Colonic mucosa (tissue), 4 donors: ENCODE data around the gene PLCL1. TPM values are rescaled to one million over a fixed set of nuclear protein-coding genes. Genes with fewer than 3 reads are reported as not detected.

Experiments used
- DNase-seq: peaks from one replicate; pipeline ENCODE4 v3.0.0-alpha.2; 2020
- H3K27ac ChIP-seq: fragments of 200-600 bp; one replicate; pipeline ENCODE4 v1.8.0; 2021
- H3K27me3 ChIP-seq: fragments of 200-600 bp; one replicate; pipeline ENCODE4 v1.8.0; 2021
- H3K36me3 ChIP-seq: fragments of 200-600 bp; one replicate; pipeline ENCODE4 v1.8.0; 2021
- H3K4me1 ChIP-seq: fragments of 200-600 bp; one replicate; pipeline ENCODE4 v1.8.0; 2021; ENCODE audit warnings: mild to moderate bottlenecking
- H3K4me3 ChIP-seq: fragments of 200-600 bp; one replicate; pipeline ENCODE4 v1.8.0; 2021
- H3K9ac ChIP-seq, 2 donors: one replicate each; pipeline ENCODE4 v1.7.0; 2013; ENCODE audit warnings: control low read depth in 2 of 2, low read depth in 2 of 2, low read length in 2 of 2
- H3K9me3 ChIP-seq: fragments of 200-600 bp; one replicate; pipeline ENCODE4 v1.8.0; 2021
- intact Hi-C: fragments of 100-400 bp; cut with DNase I; formaldehyde crosslinking; loops from one replicate; pipeline ENCODE4 v1.14.1; 2022
- total RNA-seq, 2 donors: library from RNA; stranded (reverse); fragmentation: NEBNext Ultra II Directional in 1 of 2; extraction: Animal tissue kit (Norgen Biotek cat#: 25700) in 1 of 2; gene quantifications; one replicate each; pipeline ENCODE4 v1.2.1, GENCODE V29; 2021
- TF ChIP-seq, protein P1 (sequence below): fragments of 200-600 bp; IDR thresholded peaks from one replicate; pipeline ENCODE4 v1.8.0; 2022; ENCODE audit warnings: antibody characterized with exemption, mild to moderate bottlenecking
- donor health status: healthy.
- donor health status: DM: no; HTN: no; CAD: no.
- donor health status: DM: no; HTN: no; CAD: no.

The PLCL1 gene
- total RNA-seq, 2 donors from 2014 or later: 0.30 to 1.3 TPM

DNA sequence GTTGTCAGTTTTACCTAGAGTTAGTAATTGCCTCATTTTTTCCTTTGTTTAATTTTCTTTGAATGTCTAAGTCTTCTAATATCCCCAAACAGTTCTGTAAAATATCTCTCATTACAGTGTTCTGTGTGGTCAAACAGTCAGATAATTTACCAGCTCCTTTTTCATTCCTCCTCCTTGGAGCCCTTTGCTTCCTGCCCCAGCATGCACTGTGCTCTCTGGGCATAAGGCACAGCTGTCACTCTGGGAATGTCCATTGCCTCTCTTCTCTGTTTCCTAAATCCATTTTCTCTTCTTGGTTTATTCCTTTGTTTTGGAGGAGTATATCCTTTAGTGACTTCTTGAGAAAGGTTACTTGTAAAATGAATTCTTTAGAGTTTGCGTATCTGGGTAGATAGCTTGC lies 139.3 kb downstream of the PLCL1 start:
- H3K27ac ChIP-seq: no peak overlapping the region
- no peaks in the 10 kb centered on the region for H3K36me3 ChIP-seq
- no peaks in the 10 kb centered on the region for H3K9me3 ChIP-seq
- H3K27me3 ChIP-seq: no peaks in the 10 kb centered on the region
- H3K4me1 ChIP-seq: no peaks in the 10 kb centered on the region
- DNase-seq: no peak
- no peak overlapping the region for H3K9ac ChIP-seq
- intact Hi-C loops: no loop called here
- TF ChIP-seq, protein P1, sequence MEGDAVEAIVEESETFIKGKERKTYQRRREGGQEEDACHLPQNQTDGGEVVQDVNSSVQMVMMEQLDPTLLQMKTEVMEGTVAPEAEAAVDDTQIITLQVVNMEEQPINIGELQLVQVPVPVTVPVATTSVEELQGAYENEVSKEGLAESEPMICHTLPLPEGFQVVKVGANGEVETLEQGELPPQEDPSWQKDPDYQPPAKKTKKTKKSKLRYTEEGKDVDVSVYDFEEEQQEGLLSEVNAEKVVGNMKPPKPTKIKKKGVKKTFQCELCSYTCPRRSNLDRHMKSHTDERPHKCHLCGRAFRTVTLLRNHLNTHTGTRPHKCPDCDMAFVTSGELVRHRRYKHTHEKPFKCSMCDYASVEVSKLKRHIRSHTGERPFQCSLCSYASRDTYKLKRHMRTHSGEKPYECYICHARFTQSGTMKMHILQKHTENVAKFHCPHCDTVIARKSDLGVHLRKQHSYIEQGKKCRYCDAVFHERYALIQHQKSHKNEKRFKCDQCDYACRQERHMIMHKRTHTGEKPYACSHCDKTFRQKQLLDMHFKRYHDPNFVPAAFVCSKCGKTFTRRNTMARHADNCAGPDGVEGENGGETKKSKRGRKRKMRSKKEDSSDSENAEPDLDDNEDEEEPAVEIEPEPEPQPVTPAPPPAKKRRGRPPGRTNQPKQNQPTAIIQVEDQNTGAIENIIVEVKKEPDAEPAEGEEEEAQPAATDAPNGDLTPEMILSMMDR: no peak
- H3K4me3 ChIP-seq: no peak overlapping the region

DNA sequence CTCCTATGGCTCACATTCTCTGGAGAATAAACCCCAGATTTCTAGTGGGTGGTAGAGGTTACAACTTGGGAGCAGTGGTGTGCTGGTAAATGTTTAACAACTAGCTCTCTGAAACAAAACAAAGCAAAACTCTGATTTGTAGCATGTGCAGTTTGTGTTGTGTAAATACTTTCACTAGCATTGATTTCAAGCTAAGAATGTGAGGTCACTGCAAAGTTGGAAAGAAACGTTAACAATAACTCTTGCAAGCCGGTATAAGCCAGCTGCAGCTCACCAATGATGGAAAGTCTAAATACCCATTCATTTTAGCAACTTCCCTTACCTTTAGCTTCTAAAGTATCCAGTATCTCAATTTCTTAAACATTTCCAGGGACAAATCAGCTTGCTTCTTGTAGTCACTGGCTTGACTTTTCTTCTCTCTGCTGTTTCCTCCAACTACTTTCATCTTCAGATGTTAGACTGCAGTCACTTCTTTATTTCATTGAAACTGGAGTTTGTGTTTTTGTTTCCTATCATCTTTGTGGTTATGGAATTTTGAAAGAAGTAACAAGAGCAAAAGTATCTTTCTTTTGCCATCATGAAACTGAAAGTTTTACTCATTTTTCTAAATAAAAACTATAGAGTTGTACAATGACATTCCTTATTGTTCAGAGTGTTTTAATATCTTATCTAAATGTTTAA lies 140.2 kb downstream of the PLCL1 start:
- H3K9ac ChIP-seq: no peak overlapping the region
- TF ChIP-seq, protein P1: no peak
- H3K27ac ChIP-seq: no peak overlapping the region
- no peaks in the 10 kb centered on the region for H3K36me3 ChIP-seq
- intact Hi-C loops: no loop called here
- H3K9me3 ChIP-seq: no peaks in the 10 kb centered on the region
- DNase-seq: no peak
- no peaks in the 10 kb centered on the region for H3K27me3 ChIP-seq
- no peaks in the 10 kb centered on the region for H3K4me1 ChIP-seq
- no peak overlapping the region for H3K4me3 ChIP-seq

DNA sequence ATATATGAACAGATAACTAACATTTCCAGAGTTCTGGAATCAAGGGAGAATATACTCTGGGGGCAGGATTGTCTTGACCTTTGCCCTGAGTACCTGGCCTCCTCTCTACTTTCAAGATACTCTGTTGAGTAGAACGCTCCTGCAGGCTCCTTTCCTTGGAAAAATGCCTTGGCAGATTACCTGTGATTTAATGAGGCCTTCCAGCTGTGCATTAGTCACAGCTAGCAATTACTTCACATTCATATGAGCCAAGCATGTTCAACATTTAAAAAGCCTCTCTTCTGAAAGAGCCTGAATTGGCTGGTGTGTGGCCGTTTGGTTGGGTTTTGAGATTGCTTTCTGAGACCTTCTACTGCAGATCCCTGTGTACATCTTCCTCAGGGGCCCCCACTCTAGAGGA lies 142.2 kb downstream of the PLCL1 start:
- no peaks in the 10 kb centered on the region for H3K9me3 ChIP-seq
- H3K4me1 ChIP-seq: no peaks in the 10 kb centered on the region
- TF ChIP-seq, protein P1: no peak
- no peaks in the 10 kb centered on the region for H3K36me3 ChIP-seq
- H3K27me3 ChIP-seq: no peaks in the 10 kb centered on the region
- DNase-seq: no peak
- no peak overlapping the region for H3K9ac ChIP-seq
- H3K27ac ChIP-seq: no peak overlapping the region
- intact Hi-C loops: no loop called here
- H3K4me3 ChIP-seq: no peak overlapping the region

DNA sequence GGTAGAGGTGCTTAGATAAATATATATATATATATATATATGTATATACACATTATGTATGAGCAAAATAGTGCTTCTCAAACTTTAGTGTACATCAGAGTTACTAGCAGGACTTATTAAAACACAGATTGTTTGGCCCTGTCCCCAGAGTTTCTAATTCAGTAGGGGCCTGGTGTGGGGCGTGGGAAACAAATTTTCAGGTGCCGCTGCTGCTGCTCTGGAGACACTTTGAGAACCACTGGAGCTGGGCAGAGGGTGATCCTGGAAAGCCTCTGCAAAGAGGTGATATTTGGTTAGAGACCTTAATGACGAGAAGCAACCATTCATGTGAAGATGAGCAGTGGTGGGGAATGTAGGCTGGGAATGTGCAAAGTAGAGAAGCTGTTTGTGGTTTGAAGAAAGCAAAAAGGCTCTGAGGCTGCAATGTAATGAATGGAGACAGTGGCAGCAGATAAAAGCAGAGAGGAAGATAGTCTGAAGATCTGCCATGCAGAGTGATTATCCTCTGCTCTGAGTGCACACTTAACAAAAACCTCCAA lies 142.9 kb downstream of the PLCL1 start:
- Histone ChIP-seq H3K27me3 (no peaks in the 10 kb centered on the region), H3K9ac (no peak overlapping the region), H3K9me3 (no peaks in the 10 kb centered on the region), H3K4me1 (no peaks in the 10 kb centered on the region), H3K36me3 (no peaks in the 10 kb centered on the region), H3K4me3 (no peak overlapping the region), H3K27ac (no peak overlapping the region)
- DNase-seq: no peak
- intact Hi-C loops: no loop called here
- TF ChIP-seq, protein P1: no peak

DNA sequence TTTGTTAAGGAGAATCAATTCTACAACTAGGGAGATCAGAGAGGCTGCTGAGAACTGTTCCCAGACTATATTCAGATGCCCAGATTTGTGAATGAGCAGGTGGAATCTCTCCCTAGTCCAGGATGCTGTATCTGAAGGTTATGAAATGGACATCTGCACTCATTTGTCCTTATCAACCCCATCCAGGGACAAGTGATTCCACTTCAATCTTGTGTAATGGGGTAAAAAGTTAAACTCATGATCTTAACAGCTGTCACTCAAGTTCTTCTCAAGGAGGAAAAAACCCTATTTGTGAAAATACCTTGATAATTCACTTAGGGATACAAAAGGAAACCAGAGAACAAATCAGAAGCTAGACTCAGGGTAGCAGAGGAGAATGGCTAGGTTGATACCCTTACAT lies 144.8 kb downstream of the PLCL1 start:
- H3K27me3 ChIP-seq: no peaks in the 10 kb centered on the region
- no peaks in the 10 kb centered on the region for H3K36me3 ChIP-seq
- H3K9ac ChIP-seq: no peak overlapping the region
- H3K9me3 ChIP-seq: no peaks in the 10 kb centered on the region
- DNase-seq: no peak
- no peak overlapping the region for H3K27ac ChIP-seq
- no peaks in the 10 kb centered on the region for H3K4me1 ChIP-seq
- TF ChIP-seq, protein P1: no peak
- no peak overlapping the region for H3K4me3 ChIP-seq
- intact Hi-C loops: no loop called here
